HG03342 (cell line): Measurements from ENCODE around the gene TMSB4Y.

Source experiments
- ATAC-seq: cut with Tn5 transposase; IDR thresholded peaks from one replicate; pipeline ENCODE4 v1.9.1; 2021; ENCODE audit warnings: mild to moderate bottlenecking, moderate library complexity; ENCODE audit not compliant: unreplicated experiment

The TMSB4Y gene

DNA sequence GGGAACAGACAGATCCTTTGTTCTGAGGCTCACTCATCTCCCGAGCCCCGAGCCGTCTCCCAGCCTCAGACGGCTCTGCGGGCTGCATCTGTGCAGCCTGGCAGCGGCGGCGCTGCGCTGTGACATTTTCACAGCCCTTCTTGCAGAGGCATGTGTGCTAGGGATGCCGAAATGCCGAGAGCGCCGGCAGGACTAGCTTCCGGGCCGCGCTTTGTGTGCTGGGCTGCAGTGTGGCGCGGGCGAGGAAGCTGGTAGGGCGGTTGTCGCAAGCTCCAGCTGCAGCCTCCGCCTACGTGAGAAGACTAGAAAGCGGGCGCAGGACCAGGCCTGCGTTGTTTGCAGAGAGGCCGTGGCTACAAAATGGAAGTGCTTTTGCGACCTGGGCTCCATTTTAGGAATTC is at the start of gene TMSB4Y:
Gene TMSB4Y, plus strand, starts transcription at position 332 of the 401 bp plus-strand sequence.
- no peak for ATAC-seq

DNA sequence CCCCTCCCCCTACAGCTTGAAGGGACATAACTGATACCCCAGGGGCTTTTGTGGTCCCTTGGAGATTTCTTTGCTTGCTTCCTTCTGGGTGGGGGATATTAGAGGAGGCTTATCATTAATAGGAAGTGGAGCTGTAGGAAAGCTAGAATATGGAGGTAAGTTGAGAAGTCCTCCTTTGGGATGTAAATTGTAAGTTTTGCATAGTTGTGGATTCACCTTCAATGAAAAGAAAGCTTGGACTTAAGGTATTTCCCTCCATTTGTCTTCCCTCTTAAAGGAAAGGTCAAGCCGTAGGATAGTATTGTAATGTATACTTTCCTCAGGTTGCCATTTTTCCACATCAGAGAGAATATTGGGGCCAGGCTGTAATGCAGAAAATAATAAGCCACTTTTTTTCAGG is 39.5 kb upstream of the TMSB4Y start:
- no peak for ATAC-seq

DNA sequence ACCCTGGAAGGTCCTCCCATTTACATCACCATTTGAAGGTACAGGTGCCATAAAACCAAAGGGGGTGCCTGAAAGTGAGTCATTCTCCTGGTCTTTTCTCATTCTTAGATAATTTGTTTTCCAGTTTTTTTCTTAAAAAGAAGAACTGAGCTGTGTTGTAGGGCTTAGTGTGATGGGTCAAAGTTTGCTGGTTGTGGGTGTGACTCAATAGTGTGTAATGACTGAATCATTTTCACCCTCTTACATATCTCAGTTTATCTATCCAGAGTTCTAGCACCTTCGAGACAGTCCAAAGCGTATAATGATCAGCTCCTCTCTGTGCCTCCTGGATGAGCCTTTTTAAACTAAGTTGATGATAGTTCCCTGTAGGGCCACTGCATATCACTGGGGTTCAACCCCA is 32.6 kb upstream of the TMSB4Y start:
- ATAC-seq = no peak

DNA sequence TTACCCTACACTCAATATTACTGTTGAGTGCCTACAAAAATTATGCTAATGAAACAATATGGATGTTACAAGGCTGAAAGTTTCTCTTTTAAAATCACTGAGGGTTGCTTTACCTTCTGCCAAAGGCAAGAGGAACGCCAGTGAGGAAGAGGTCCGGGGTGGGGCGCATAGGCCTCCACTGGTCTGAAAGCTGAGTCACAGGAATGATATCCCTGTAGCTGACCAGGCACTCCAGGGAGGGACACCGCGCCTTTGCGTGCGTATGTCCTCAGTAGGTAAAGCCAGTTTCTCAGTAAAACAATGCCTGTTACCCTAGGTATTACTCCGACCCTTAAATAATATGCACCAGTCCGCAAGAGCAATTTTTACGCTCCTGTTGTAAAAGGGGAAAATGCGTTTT is 1.4 kb upstream of the TMSB4Y start:
- ATAC-seq = no peak

DNA sequence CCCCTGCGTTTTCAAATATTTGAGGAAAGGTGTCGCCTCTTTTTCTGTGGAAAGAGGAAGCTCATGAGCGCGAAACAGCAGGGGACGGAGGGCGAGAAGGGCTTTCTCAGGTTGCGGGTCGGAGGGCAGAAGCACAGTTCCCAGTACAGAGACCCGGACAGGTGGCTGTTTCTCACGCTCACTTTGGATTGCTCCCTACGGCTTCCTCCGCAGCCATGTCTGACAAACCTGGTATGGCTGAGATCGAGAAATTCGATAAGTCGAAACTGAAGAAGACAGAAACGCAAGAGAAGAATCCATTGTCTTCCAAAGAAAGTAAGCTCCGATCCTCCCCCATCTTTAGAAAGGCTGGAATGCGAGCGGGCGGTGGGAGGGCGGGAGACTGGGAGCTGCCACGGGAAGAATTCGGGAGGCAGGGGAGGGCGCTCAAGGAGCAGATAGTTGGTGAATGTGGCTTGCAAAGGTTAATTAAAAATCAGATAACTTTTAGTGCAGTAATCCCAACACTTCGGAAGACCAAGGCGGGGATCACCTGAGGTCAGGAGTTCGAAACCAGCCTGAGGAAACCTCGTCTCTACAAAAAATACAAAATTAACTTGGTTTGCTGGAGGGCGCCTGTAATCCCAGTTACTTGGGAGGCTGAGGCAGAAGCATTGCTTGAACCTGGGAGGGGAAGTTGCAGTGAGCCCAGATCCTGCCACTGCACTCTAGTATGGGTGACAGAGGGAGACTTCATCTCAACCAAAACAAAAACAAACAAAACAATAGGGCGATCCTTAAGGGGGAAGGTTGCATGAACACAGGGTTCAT is 627 bp downstream of the TMSB4Y start:
- no peak for ATAC-seq

DNA sequence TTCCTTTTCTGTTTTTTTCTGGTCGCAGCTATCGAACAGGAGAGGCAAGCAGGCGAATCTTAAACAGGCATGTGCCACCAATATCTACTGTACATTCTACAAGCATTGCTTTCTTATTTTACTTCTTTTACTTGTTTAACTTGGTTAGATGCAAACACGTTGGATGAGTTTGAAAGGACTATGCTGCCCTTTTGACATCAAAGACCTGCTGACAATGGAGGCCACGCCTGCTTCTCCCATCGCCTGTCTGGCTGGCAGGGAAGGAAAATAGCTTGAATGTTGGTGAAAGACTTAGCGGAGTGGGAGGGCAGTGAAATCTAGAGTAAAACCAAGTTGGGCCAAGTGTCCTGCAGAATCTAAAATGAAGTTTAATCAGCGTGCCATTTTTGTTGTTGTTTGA is 1.5 kb downstream of the TMSB4Y start:
- ATAC-seq = no peak

DNA sequence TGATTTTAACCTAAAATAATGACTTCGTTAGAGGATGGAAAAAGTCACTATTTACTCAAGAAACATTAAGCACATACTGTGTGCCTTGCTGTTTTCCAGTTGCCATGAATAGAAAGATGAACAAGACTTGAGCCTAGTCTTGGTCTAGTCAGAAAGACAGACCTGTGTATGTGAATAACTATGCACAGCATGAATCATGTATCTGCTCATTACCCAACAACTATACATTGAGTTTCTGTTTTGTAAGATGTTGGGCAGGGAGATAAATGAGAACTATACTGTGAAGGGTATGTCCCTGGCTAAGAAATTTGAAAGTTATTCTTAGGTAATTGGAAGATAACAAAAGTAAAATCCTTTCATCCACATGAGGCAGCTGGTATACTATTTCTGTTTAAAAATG is 4.3 kb downstream of the TMSB4Y start:
- ATAC-seq = no peak

DNA sequence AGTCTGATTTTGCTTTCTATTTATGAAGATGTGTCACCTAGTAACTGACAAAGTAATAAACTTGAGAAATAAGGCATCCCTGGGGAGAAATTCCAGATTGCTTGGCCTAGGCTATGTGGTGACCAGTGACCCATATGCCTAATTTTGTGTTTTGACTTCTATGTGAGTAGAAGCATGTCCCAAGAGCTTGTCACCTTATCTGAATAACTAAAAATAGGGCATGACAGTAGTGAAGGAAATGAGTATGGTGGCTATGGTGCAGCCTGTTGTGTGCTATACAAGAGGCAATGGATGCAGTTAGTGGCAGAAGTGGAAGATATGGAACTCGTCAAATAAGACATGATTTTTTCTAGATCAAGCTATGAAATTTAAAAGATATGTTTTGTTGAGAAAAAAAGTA is 15.3 kb downstream of the TMSB4Y start:
- no peak for ATAC-seq

DNA sequence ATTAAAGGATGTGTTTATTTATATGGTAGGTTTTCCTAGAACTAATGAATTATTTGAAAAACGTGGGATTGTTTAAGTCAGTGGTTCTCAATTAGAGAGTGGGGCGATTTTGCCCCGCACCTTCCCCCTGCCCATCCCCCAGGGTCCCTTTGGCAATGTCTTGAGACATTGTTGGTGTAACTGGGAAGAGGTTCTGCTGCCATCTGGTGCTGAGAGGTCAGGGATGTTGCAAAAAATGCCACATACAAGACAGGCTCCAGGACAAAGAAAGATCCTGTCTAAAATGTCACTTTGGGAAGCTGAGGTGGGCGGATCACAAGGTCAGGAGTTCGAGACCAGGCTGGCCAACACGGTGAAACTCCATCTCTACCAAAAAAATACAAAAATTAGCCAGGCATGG is 25.8 kb downstream of the TMSB4Y start:
- ATAC-seq = no peak

DNA sequence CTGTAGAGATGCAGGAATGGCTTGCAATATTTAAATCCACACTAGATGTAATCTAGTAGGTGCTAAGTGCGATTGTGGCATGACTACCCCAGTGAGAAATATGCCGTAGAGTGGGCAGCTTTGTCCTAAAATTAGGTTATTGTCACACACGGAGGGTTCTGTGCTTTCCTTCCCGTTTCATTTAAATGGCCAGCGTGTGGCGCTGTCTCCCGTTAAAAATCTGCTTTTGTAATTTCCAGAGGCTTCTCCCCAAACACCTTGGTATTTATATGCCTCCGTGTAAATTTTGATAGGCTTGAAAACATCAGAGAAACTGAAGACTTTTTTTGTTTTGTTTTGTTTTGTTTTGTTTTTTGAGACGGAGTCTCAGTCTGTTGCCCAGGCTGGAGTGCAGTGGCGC is 34.9 kb downstream of the TMSB4Y start:
- ATAC-seq = no peak

DNA sequence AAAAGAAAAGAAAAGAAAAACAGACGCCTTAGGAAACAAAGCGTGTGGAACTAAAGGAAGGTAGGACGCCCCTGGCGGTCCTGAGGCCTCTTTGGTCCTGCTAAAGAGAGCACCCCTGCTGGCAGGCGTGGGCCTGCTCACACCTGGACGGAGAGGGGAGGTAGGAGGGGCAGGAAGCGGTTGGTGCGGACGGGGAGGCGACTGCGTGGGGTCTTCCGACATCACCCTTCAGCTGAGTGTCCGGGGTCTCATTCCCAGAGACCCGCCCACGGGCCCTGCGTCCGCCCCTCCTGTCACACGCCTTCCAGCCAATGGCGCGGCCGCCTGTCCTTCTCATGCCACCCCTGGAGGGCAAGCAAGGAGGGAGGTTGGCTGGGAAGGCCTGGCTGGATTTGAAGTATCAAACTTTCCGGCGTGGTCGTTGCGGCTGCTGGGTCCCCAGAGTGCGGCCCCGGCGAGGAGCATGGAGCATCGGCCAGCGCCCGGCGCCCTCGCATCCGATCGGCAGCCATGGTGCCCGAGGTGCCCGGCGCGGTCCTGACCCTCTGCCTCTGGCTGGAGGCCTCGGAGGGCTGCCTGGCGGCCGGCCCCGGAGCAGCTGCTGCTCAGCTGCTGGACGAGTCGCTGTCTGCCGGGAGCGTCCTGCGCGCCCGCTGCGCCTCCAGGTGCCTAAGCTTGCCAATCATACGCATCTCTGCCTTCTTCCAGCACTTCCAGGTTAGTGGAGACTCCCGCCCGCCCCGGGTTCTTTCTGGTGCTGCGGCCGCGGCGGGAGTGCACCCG is 47.8 kb downstream of the TMSB4Y start:
- ATAC-seq = no peak

DNA sequence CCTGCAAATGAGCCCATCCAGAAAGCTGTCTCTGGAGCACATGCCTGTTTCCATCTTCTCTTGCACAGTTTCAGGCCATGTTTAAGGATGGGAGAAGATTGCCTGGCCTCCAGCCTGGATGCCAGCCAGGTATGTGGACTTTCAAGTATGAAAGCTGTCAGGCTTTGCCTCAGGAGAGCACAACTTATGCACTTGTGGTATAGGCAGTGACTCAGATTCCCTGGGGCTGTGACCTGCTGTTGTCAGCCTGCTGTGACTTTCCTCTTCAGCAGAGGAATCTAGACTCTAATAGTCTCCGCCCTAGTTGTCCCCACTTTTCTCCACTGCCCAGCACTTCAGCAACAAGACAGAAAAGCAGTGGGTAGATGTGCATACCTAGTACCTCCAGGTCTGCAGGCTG is 51.0 kb downstream of the TMSB4Y start:
- no peak for ATAC-seq
